Measurements from ENCODE around the gene NT5C2. TPM values are rescaled to one million over a fixed set of nuclear protein-coding genes. Genes with fewer than 3 reads are reported as not detected.

The NT5C2 gene
- total RNA-seq, 2 donors from 2014 or later = 105 to 114 TPM

- no peak for TF ChIP-seq CTCF (IDR thresholded peaks at IDR 0.05)
- DNase-seq (ENCODE audit: low spot score) (no peak), ATAC-seq (ENCODE audit: insufficient number of reproducible peaks, low FRiP score, low read depth) (no peak)
- Histone ChIP-seq H3K27ac (peak overlapping the region in 1 of 2 donors; percentile 50), H3K4me1 (ENCODE audit: control insufficient read depth in 1 of 2, low read depth in 2 of 2) (peaks cover 13 to 40% of the 10 kb centered on the region in 2 donors), H3K9me3 (no peaks in the 10 kb centered on the region), H3K27me3 (replicated peaks; ENCODE audit: insufficient read depth) (no peaks in the 10 kb centered on the region), H3K36me3 (no peaks in the 10 kb centered on the region), H3K4me3 (peak overlapping the region; percentile 67)
Measured at GRCh38 chr10:103054621-103055020, 138.5 kb downstream of the NT5C2 start.

- TF ChIP-seq CTCF (IDR thresholded peaks at IDR 0.05) = peak; percentile 55
- DNase-seq (ENCODE audit: low spot score) = no peak
Measured at GRCh38 chr10:103053659-103054581, 139.2 kb downstream of the NT5C2 start.

DNA sequence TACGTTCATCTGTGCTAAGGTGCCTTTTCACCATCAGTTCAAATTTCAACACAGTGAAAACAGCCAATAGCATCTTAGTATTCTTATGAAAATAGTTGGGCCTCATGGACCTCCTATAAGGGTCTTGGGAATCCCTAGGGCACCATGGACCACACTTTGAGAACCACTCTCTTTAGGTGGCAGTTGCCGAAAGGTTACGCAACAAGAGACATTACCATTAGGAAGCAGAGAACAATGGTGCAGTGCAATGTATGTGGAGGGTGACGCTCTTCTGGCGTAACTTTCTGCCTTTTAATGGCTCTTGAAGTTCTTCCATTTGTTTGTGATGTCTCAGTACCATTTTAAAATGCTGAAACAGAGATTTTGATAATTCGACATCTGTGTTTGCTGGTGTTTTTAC is 143.8 kb downstream of the NT5C2 start:
- ATAC-seq (ENCODE audit: insufficient number of reproducible peaks, low FRiP score, low read depth) (no peak), DNase-seq (ENCODE audit: low spot score) (no peak)
- no peaks in the 10 kb centered on the region for H3K27me3 ChIP-seq (replicated peaks; ENCODE audit: insufficient read depth)
- no peaks in the 10 kb centered on the region for H3K36me3 ChIP-seq
- H3K4me1 ChIP-seq (ENCODE audit: control insufficient read depth in 1 of 2, low read depth in 2 of 2) = peaks cover 17 to 36% of the 10 kb centered on the region in 2 donors
- no peak overlapping the region for H3K4me3 ChIP-seq
- no peak for TF ChIP-seq CTCF (IDR thresholded peaks at IDR 0.05)
- H3K9me3 ChIP-seq = no peaks in the 10 kb centered on the region
- no peak overlapping the region for H3K27ac ChIP-seq

More at GRCh38 chr10:103053659-103054581, 139.2 kb downstream of the NT5C2 start:
- peak overlapping the region; percentile 50 to 56 for H3K27ac ChIP-seq
- no peak for ATAC-seq (ENCODE audit: insufficient number of reproducible peaks, low FRiP score, low read depth)
- H3K9me3 ChIP-seq = no peaks in the 10 kb centered on the region
- H3K4me3 ChIP-seq = peak overlapping the region; percentile 67
- no peaks in the 10 kb centered on the region for H3K27me3 ChIP-seq (replicated peaks; ENCODE audit: insufficient read depth)
- H3K36me3 ChIP-seq = no peaks in the 10 kb centered on the region
- H3K4me1 ChIP-seq (ENCODE audit: control insufficient read depth in 1 of 2, low read depth in 2 of 2) = peaks cover 13 to 38% of the 10 kb centered on the region in 2 donors

DNA sequence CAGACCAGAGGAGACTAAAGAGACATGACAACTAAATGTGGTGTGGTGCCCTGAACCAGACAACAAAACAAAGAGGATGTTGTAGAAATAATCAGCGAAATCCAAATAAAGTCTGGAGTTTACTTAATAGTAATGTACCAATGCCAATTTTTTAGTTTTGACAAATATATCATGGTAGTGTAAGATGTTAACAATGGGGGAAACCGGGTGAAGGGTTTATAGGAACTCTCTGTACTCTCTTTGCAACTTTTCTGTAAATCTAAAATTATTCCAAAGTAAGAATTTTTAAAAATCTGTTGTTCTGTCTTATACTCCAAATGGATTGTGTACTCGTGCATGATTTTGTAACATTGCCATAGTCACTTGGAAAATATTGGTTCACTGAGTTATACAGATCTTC is 145.7 kb downstream of the NT5C2 start:
- no peak for ATAC-seq (ENCODE audit: insufficient number of reproducible peaks, low FRiP score, low read depth)
- peaks cover 26 to 41% of the 10 kb centered on the region in 2 donors for H3K4me1 ChIP-seq (ENCODE audit: control insufficient read depth in 1 of 2, low read depth in 2 of 2)
- H3K9me3 ChIP-seq = no peaks in the 10 kb centered on the region
- no peak for TF ChIP-seq CTCF (IDR thresholded peaks at IDR 0.05)
- H3K27me3 ChIP-seq (replicated peaks; ENCODE audit: insufficient read depth) = no peaks in the 10 kb centered on the region
- peak overlapping the region; percentile 89 to 90 for H3K27ac ChIP-seq
- H3K36me3 ChIP-seq = no peaks in the 10 kb centered on the region
- DNase-seq (ENCODE audit: low spot score) = no peak
- H3K4me3 ChIP-seq = no peak overlapping the region

GRCh38 chr10:103045961-103046360 is 147.1 kb downstream of the NT5C2 start:
- Histone ChIP-seq H3K27ac (peak overlapping the region; percentile 89 to 90), H3K36me3 (no peaks in the 10 kb centered on the region), H3K4me3 (no peak overlapping the region), H3K9me3 (no peaks in the 10 kb centered on the region), H3K27me3 (replicated peaks; ENCODE audit: insufficient read depth) (no peaks in the 10 kb centered on the region), H3K4me1 (ENCODE audit: control insufficient read depth in 1 of 2, low read depth in 2 of 2) (peaks cover 27 to 52% of the 10 kb centered on the region in 2 donors)
- DNase-seq (ENCODE audit: low spot score) (no peak), ATAC-seq (ENCODE audit: insufficient number of reproducible peaks, low FRiP score, low read depth) (no peak)
- no peak for TF ChIP-seq CTCF (IDR thresholded peaks at IDR 0.05)

Measured in thoracic aorta (tissue), 2 donors.